Mammary epithelial cell (primary cell): ENCODE data around the gene ITGBL1.
"Not testable (repeated sequence)": the region's sequence is repeated elsewhere in the genome, so short reads cannot be mapped to it uniquely, and the experiment has no call there.

Experiments
- CTCF ChIP-seq, 2 donors: IDR thresholded peaks in 1 of 2; conservative IDR thresholded peaks in 1 of 2; 2 replicates each; pipeline ENCODE4 v1.5.1; 2011 to 2012; ENCODE audit warnings: inconsistent platforms in 2 of 2, low read length in 2 of 2, mild to moderate bottlenecking in 2 of 2, control low read depth in 1 of 2, low read depth in 1 of 2; ENCODE audit not compliant: insufficient read depth in 1 of 2; ENCODE audit errors: extremely low read depth in 1 of 2
- EZH2 ChIP-seq: IDR thresholded peaks from 2 replicates; pipeline ENCODE4 v1.6.1; 2012; ENCODE audit warnings: low read length, inconsistent platforms, borderline replicate concordance

- not testable (repeated sequence) for TF ChIP-seq CTCF (conservative IDR thresholded peaks at IDR 0.05 in 1 of 2, IDR thresholded peaks at IDR 0.05 in 1 of 2; ENCODE audit: extremely low read depth in 1 of 2, insufficient read depth in 1 of 2, low read depth in 1 of 2, low read length in 2 of 2); EZH2
Observed at GRCh38 chr13:101544544-101544943, 92.1 kb downstream of the ITGBL1 start.
